ENCODE data around the gene PDIA6. TPM values are rescaled to one million over a fixed set of nuclear protein-coding genes. Genes with fewer than 3 reads are reported as not detected.

PDIA6 gene
- total and polyA plus RNA-seq, 9 of the 15 experiments (the other 6 are each of a cell fraction or from before 2014, with no cell fraction given) = 166 to 268 (median 229) TPM

DNA sequence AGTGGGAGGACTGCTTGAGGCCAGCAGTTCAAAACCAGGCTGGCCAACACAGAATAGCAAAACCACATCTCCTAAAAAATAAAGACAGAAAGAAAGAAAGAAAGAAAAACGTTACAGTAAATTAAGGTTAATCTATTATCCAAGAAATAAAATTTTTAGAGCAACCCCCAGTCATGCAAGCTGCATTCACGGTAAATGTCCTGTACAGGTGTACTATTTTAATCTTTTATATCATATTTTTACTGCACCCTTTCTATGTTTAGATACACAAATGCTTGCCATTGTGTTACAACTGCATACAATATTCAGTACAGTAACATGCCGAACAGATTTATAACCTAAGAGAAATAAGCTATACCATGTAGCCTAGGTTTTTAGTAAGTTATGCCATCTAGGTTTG, 6.0 kb downstream of the PDIA6 start (continued):
- TF ChIP-seq, protein P1, sequence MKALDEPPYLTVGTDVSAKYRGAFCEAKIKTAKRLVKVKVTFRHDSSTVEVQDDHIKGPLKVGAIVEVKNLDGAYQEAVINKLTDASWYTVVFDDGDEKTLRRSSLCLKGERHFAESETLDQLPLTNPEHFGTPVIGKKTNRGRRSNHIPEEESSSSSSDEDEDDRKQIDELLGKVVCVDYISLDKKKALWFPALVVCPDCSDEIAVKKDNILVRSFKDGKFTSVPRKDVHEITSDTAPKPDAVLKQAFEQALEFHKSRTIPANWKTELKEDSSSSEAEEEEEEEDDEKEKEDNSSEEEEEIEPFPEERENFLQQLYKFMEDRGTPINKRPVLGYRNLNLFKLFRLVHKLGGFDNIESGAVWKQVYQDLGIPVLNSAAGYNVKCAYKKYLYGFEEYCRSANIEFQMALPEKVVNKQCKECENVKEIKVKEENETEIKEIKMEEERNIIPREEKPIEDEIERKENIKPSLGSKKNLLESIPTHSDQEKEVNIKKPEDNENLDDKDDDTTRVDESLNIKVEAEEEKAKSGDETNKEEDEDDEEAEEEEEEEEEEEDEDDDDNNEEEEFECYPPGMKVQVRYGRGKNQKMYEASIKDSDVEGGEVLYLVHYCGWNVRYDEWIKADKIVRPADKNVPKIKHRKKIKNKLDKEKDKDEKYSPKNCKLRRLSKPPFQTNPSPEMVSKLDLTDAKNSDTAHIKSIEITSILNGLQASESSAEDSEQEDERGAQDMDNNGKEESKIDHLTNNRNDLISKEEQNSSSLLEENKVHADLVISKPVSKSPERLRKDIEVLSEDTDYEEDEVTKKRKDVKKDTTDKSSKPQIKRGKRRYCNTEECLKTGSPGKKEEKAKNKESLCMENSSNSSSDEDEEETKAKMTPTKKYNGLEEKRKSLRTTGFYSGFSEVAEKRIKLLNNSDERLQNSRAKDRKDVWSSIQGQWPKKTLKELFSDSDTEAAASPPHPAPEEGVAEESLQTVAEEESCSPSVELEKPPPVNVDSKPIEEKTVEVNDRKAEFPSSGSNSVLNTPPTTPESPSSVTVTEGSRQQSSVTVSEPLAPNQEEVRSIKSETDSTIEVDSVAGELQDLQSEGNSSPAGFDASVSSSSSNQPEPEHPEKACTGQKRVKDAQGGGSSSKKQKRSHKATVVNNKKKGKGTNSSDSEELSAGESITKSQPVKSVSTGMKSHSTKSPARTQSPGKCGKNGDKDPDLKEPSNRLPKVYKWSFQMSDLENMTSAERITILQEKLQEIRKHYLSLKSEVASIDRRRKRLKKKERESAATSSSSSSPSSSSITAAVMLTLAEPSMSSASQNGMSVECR (CRISPR knock-in tag; IDR thresholded peaks at IDR 0.05) = no peak
- TF ChIP-seq RBM39 (optimal IDR thresholded peaks at IDR 0.05; ENCODE audit: low read depth, low read length) (no peak), MYNN (IDR thresholded peaks at IDR 0.05) (no peak), MYNN (CRISPR knock-in tag; IDR thresholded peaks at IDR 0.05) (no peak), PHB2 (IDR thresholded peaks at IDR 0.05; ENCODE audit: low read depth) (no peak), HDAC2 (IDR thresholded peaks at IDR 0.05) (no peak)
- TF ChIP-seq, protein P2, sequence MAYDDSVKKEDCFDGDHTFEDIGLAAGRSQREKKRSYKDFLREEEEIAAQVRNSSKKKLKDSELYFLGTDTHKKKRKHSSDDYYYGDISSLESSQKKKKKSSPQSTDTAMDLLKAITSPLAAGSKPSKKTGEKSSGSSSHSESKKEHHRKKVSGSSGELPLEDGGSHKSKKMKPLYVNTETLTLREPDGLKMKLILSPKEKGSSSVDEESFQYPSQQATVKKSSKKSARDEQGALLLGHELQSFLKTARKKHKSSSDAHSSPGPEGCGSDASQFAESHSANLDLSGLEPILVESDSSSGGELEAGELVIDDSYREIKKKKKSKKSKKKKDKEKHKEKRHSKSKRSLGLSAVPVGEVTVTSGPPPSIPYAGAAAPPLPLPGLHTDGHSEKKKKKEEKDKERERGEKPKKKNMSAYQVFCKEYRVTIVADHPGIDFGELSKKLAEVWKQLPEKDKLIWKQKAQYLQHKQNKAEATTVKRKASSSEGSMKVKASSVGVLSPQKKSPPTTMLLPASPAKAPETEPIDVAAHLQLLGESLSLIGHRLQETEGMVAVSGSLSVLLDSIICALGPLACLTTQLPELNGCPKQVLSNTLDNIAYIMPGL (CRISPR knock-in tag; IDR thresholded peaks at IDR 0.05) = no peak
- TF ChIP-seq, protein P3, sequence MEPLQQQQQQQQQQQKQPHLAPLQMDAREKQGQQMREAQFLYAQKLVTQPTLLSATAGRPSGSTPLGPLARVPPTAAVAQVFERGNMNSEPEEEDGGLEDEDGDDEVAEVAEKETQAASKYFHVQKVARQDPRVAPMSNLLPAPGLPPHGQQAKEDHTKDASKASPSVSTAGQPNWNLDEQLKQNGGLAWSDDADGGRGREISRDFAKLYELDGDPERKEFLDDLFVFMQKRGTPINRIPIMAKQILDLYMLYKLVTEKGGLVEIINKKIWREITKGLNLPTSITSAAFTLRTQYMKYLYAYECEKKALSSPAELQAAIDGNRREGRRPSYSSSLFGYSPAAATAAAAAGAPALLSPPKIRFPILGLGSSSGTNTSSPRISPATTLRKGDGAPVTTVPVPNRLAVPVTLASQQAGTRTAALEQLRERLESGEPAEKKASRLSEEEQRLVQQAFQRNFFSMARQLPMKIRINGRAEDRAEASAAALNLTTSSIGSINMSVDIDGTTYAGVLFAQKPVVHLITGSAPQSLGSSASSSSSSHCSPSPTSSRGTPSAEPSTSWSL (CRISPR knock-in tag; IDR thresholded peaks at IDR 0.05; ENCODE audit: borderline replicate concordance) = no peak

Data from K562 (cell line).